Astrocyte (in vitro differentiated cells and primary cell): ENCODE data around the gene TSLP. TPM values are rescaled to one million over a fixed set of nuclear protein-coding genes. Genes with fewer than 3 reads are reported as not detected.
A peak's percentile ranks its signal among the peaks of the same experiment; 100 is the strongest.

Experiments used
- DNase-seq: peaks from one replicate; pipeline ENCODE4 v3.0.0-alpha.2; 2010; ENCODE audit warnings: low read depth
- FAIRE-seq: peaks from 2 replicates; lab custom pipeline; 2011; peaks lifted over from hg19 to GRCh38; lab: Jason Lieb, UNC
- H2AFZ ChIP-seq: 2 replicates; pipeline ENCODE4 v1.6.0; 2012; ENCODE audit warnings: low read depth, low read length, inconsistent platforms
- H3K27ac ChIP-seq: 2 replicates; pipeline ENCODE4 v1.5.1; 2011; ENCODE audit warnings: low read depth, low read length, inconsistent platforms
- H3K27me3 ChIP-seq: 2 replicates; pipeline ENCODE4 v1.6.0; 2011; ENCODE audit warnings: low read length, inconsistent platforms; ENCODE audit not compliant: insufficient read depth
- H3K36me3 ChIP-seq: 2 replicates; pipeline ENCODE4 v1.5.1; 2011; ENCODE audit warnings: low read length, inconsistent platforms; ENCODE audit not compliant: insufficient read depth
- H3K4me1 ChIP-seq: 2 replicates; pipeline ENCODE4 v1.5.1; 2011; ENCODE audit warnings: low read length, inconsistent platforms; ENCODE audit not compliant: insufficient read depth
- H3K4me2 ChIP-seq: 2 replicates; pipeline ENCODE4 v1.6.0; 2012; ENCODE audit warnings: low read length, inconsistent platforms
- H3K4me3 ChIP-seq: 2 replicates; pipeline ENCODE4 v1.5.1; 2011; ENCODE audit warnings: low read depth, mild to moderate bottlenecking, low read length, inconsistent platforms; ENCODE audit not compliant: insufficient read depth
- H3K79me2 ChIP-seq: 2 replicates; pipeline ENCODE4 v1.6.0; 2012; ENCODE audit warnings: mild to moderate bottlenecking, low read length, inconsistent platforms; ENCODE audit not compliant: insufficient read depth
- H3K9ac ChIP-seq: 2 replicates; pipeline ENCODE4 v1.6.0; 2012; ENCODE audit warnings: mild to moderate bottlenecking, low read length, inconsistent platforms
- H3K9me3 ChIP-seq: 2 replicates; pipeline ENCODE4 v1.5.1; 2012; ENCODE audit warnings: low read depth, mild to moderate bottlenecking, low read length, inconsistent platforms; ENCODE audit not compliant: insufficient read depth
- H4K20me1 ChIP-seq: 2 replicates; pipeline ENCODE4 v1.6.0; 2012; ENCODE audit warnings: low read length, inconsistent platforms; ENCODE audit not compliant: insufficient read depth
- H3K27ac Mint-ChIP-seq: one replicate; pipeline ENCODE4 v1.8.0; 2021; ENCODE audit warnings: mild to moderate bottlenecking, mixed read lengths; ENCODE audit not compliant: unreplicated experiment
- H3K27me3 Mint-ChIP-seq: one replicate; pipeline ENCODE4 v1.8.0; 2021; ENCODE audit warnings: low read depth, mixed read lengths; ENCODE audit not compliant: unreplicated experiment
- H3K36me3 Mint-ChIP-seq: one replicate; pipeline ENCODE4 v1.8.0; 2021; ENCODE audit warnings: low read depth, mixed read lengths; ENCODE audit not compliant: unreplicated experiment
- H3K4me1 Mint-ChIP-seq: one replicate; pipeline ENCODE4 v1.8.0; 2021; ENCODE audit warnings: low read depth, mixed read lengths; ENCODE audit not compliant: unreplicated experiment
- H3K4me3 Mint-ChIP-seq: one replicate; pipeline ENCODE4 v1.8.0; 2021; ENCODE audit warnings: mild to moderate bottlenecking, moderate library complexity, mixed read lengths; ENCODE audit not compliant: unreplicated experiment
- H3K9me3 Mint-ChIP-seq: one replicate; pipeline ENCODE4 v1.8.0; 2021; ENCODE audit warnings: mild to moderate bottlenecking, mixed read lengths; ENCODE audit not compliant: unreplicated experiment
- EZH2 ChIP-seq: IDR thresholded peaks from 2 replicates; pipeline ENCODE4 v1.6.1; 2012; ENCODE audit warnings: mild to moderate bottlenecking, low read length, inconsistent platforms; ENCODE audit not compliant: insufficient read depth
- total RNA-seq: library from RNA; stranded (reverse); gene quantifications from 2 replicates; pipeline ENCODE4 v1.2.1, GENCODE V29; 2021
- TF ChIP-seq, protein P1 (sequence below): IDR thresholded peaks from 2 replicates; pipeline ENCODE4 v1.5.1; 2011; ENCODE audit warnings: low read depth, mild to moderate bottlenecking, inconsistent platforms, low read length, moderate library complexity; ENCODE audit not compliant: insufficient read depth

TSLP gene
- total RNA-seq, 1 donor from 2014 or later = 0.14 TPM

DNA sequence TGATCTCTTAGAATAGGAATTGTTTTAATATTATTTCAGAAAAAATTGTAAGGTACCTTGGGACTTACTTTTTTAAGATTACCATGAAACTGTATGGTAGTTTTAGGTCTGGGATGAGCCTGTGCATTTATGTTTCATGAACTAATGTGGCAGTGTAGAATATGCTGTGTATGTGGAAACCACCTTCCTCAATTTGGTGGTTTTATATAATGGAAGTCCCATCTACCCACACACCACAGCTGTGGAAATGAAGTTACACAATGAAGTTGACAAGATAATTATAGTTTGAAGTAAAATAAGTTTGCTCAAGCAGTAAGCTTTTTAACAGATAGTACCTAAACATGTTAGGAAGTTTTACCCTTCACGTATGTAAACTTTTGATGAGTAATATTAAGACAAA, 45.0 kb downstream of the TSLP start:
- peaks cover 12% of the 10 kb centered on the region for H3K79me2 ChIP-seq
- H3K36me3 ChIP-seq = peaks cover 46% of the 10 kb centered on the region
- DNase-seq (no peak), FAIRE-seq (peak; percentile 37)
- peaks cover under 1% of the 10 kb centered on the region for H3K4me1 Mint-ChIP-seq
- H3K9me3 ChIP-seq = no peaks in the 10 kb centered on the region
- H4K20me1 ChIP-seq = no peaks in the 10 kb centered on the region
- H3K4me2 ChIP-seq = no peak overlapping the region
- H3K27me3 ChIP-seq = no peaks in the 10 kb centered on the region
- H3K27ac ChIP-seq = no peak overlapping the region
- H3K4me3 Mint-ChIP-seq = no peak overlapping the region
- peaks cover 4% of the 10 kb centered on the region for H3K36me3 Mint-ChIP-seq
- no peak overlapping the region for H3K27ac Mint-ChIP-seq
- H3K4me3 ChIP-seq = no peak overlapping the region
- H3K9me3 Mint-ChIP-seq = no peaks in the 10 kb centered on the region
- H3K27me3 Mint-ChIP-seq = no peaks in the 10 kb centered on the region
- no peak overlapping the region for H3K9ac ChIP-seq
- H3K4me1 ChIP-seq = no peaks in the 10 kb centered on the region
- no peak for TF ChIP-seq EZH2
- TF ChIP-seq, protein P1, sequence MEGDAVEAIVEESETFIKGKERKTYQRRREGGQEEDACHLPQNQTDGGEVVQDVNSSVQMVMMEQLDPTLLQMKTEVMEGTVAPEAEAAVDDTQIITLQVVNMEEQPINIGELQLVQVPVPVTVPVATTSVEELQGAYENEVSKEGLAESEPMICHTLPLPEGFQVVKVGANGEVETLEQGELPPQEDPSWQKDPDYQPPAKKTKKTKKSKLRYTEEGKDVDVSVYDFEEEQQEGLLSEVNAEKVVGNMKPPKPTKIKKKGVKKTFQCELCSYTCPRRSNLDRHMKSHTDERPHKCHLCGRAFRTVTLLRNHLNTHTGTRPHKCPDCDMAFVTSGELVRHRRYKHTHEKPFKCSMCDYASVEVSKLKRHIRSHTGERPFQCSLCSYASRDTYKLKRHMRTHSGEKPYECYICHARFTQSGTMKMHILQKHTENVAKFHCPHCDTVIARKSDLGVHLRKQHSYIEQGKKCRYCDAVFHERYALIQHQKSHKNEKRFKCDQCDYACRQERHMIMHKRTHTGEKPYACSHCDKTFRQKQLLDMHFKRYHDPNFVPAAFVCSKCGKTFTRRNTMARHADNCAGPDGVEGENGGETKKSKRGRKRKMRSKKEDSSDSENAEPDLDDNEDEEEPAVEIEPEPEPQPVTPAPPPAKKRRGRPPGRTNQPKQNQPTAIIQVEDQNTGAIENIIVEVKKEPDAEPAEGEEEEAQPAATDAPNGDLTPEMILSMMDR = no peak
- H2AFZ ChIP-seq = no peak overlapping the region

GRCh38 chr5:111117136-111117535, 45.6 kb downstream of the TSLP start:
- TF ChIP-seq, protein P1 = no peak
- TF ChIP-seq EZH2 = no peak
- Histone ChIP-seq H3K36me3 (peaks cover 48% of the 10 kb centered on the region), H3K9ac (no peak overlapping the region), H3K9me3 (no peaks in the 10 kb centered on the region), H3K4me1 (no peaks in the 10 kb centered on the region), H3K4me3 (no peak overlapping the region), H3K27me3 (no peaks in the 10 kb centered on the region), H3K4me2 (no peak overlapping the region), H4K20me1 (no peaks in the 10 kb centered on the region), H2AFZ (no peak overlapping the region), H3K27ac (no peak overlapping the region), H3K79me2 (peaks cover 12% of the 10 kb centered on the region)
- Mint-ChIP-seq H3K27me3 (no peaks in the 10 kb centered on the region), H3K9me3 (no peaks in the 10 kb centered on the region), H3K36me3 (peaks cover 5% of the 10 kb centered on the region), H3K27ac (no peak overlapping the region), H3K4me1 (peaks cover 6% of the 10 kb centered on the region), H3K4me3 (no peak overlapping the region)
- FAIRE-seq (no peak), DNase-seq (no peak)

GRCh38 chr5:111119221-111119620, 47.7 kb downstream of the TSLP start:
- H3K9me3 ChIP-seq = no peaks in the 10 kb centered on the region
- H3K36me3 ChIP-seq = peaks cover 39% of the 10 kb centered on the region
- peaks cover 12% of the 10 kb centered on the region for H3K79me2 ChIP-seq
- H3K4me2 ChIP-seq = no peak overlapping the region
- H3K4me3 ChIP-seq = no peak overlapping the region
- Mint-ChIP-seq H3K36me3 (peaks cover 5% of the 10 kb centered on the region), H3K9me3 (no peaks in the 10 kb centered on the region), H3K27ac (no peak overlapping the region), H3K27me3 (no peaks in the 10 kb centered on the region), H3K4me1 (peaks cover 6% of the 10 kb centered on the region), H3K4me3 (no peak overlapping the region)
- no peak overlapping the region for H3K9ac ChIP-seq
- no peaks in the 10 kb centered on the region for H3K4me1 ChIP-seq
- no peak overlapping the region for H3K27ac ChIP-seq
- H4K20me1 ChIP-seq = no peaks in the 10 kb centered on the region
- no peak overlapping the region for H2AFZ ChIP-seq
- no peaks in the 10 kb centered on the region for H3K27me3 ChIP-seq
- TF ChIP-seq, protein P1 = no peak
- no peak for TF ChIP-seq EZH2
- DNase-seq (no peak), FAIRE-seq (no peak)
